GDM1 (cell line): ENCODE data around the gene B4GALT5.
"Not testable (repeated sequence)": the region's sequence is repeated elsewhere in the genome, so short reads cannot be mapped to it uniquely, and the experiment has no call there.

ENCODE experiments used
- DNase-seq: peaks from one replicate; lab custom pipeline; 2025; lab: John Stamatoyannopoulos, UW

The B4GALT5 gene

DNA sequence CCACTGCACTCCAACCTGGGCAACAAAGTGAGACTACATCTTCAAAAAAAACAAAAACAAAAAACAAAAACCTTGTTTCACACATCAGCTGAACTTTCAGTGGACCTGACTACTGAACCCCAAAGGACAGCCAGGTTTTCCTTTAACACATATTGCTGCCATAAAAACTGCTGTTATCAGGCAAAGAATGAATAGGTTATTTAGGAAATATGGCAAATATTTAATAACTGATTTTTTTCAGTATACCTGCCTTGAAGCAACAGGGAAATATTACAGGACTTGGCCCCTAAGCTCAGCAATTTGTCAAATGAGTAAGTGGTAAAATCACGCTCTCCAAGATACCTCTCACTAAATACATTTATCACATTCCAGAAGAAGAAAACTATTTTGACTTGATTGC, 34.0 kb downstream of the B4GALT5 start:
- no peak for DNase-seq

DNA sequence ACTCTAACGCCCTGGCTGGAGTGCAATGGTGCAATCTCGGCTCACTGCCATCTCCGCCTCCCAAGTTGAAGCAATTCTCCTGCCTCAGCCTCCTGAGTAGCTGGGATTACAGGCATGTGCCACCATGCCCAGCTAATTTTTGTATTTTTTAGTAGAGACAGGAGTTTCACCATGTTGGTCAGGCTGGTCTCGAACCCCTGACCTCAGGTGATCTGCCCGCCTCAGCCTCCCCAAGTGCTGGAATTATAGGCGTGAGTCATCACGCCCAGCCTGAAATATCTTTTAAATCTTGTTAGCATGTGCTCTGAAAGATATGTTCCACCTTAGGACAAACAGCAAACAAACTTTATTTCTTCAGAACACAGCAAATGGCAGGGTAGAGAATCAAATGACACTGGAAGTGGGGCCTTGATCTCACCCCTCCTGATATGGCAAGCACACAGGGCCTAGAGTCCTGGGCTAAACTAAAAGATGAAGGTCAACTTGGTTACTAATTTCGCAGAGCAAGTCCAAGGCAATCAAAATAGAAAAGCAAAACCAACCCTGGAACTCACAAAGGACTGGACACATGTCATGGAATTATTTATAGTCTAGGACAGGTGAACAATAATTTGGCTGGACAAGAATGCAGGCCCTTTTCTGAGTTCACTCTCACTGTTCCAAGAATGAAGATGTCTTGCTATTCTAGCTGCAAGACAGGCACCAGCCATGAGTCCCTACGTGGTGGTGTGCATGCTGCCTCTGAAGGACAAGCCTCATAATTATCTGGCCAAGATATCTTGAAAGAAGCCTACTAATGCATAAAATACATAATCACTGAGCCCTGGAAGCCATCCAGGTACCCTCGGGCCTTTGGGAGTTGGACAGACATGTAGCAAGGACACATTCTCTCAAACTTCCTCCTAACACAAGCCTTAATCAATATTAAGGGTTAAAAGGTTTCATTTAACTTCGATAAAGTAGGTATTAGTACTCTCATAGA, 35.6 kb downstream of the B4GALT5 start:
- no peak for DNase-seq

DNA sequence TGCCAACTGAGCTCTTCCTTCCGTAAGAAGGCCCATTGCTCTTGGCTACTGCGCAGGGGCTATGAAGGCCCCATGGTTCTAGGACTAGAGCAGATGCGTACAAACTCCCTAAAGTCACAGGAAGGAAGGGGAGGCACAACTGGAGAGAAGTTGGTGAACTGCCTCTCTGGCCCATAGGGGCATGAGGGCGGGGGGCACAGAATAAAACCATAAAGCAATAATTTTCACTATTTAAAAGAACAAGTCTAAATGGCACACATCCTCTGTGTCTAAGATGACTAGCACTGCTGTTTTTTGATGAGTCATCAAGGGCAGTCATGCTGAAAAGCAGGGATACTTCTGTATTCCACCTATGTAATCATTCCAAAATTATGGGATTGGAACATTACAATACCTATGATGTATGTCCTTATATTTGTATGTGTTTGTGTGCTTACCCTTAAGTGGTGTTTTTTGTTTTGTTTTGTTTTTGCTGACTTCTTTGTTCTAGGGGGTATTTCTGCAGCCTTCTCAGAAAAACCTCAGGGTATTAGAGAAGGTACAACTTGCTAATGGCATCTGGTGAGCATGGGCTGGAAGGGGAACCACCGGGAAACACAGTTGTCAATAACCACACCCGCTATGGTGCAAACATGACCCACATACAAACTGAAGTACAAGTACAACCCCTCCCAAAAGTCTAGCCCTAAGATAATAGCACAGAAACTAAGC, 36.9 kb downstream of the B4GALT5 start:
- DNase-seq, result peak; percentile 57

DNA sequence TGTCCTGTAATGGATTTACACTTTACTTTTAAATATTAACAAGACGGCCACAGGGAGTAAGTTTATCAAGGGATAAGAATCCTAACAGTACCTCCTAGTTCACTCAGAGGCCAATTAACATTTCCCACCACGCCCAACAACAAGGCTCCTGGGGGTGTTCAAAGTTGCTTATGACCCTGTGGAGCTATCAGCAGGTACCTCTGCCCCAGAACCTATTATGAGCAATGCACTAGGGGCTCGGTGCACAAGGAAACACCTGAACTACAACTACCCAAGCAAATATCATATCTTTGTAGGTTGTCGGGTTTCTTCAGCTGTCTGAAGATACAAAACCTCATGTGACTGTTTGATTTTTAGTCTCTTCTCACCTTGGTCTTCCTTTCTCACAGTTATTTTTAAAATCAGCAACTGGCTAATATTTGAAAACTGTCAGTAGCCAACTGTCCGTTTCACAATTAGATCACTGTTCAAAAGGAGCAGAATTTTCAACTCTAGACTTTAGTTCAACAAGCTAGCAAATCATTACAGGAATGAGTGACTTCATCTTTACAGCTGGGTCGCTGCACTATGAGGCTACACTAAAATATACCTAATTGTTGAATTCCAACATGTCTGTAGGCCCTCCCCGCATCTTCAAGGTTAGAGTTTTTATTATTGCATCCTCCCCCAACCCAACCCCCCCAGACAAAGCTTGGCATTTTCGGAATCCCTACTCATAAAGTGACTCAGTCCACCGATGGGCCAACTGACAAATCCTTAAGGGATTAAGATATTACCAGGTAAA, 38.1 kb downstream of the B4GALT5 start:
- DNase-seq, result no peak

DNA sequence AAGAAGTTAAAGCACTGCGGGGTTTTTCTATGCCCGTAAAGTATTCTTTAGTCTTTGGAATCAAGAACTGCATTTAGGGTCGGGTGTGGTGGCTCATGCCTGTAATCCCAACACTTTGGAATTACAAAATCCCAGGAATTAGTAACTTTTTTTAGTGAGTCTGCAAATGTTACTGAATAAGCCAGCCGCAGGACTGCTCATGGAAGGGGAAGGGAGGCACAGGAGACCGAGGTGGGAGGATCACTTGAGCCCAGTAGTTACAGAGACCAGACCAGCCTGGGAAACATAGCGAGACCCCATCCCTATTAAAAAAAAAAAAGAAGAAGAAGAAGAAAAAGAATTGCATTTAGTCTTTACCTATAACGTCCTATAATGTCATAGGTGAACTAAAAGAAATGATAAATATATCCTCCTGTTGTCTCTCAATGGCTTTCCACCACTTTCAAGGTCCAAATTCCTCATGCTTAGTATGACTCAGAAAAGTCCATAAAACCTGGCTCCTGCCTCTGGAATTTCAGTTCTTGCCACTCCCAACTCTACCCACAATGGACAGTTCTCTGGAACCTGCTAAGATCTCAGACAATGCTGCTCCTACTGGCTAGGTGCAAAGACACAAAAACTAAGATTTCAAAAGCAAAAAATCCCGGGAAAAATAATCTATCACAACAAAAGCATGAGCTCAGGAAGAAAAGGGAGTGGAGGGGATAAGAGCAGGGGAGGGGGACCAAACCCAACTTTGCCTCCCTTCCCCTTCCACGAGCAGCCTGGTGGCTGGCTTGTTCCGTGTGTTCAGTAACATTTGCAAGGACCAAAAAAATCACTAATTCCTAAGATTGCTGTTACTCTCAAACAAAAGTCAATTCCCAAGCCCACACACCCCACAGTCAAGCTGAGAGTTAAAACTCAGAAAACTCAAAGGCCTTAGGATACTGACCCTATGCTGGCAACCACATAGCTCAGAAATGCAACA, 39.0 kb downstream of the B4GALT5 start:
- no peak for DNase-seq

DNA sequence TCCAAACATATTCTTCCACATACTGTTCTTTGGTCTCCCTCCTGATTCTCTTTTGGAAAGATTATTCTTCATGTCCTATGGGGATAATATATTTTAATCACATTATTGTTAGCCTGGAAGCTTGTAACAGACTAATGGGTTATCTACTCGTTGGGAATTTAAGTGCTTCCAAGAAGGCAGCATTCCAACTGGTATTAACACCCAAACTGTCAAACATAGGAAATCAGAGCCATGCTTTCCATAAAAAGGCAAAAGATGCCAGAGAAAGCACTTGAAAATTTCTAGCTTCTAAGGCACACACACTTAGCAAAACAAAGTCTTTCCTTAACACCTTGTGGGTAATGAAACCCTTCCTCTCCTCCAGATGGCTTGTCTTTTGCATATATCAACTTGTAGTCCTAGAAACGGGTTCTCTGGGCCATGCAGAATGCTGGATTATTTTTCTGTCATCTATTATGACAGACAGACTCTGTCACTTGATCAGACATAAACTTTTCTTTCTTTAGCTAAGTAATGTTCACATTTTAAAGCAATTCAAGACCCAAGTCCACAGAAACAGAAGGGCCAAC, 41.5 kb downstream of the B4GALT5 start:
- DNase-seq, result no peak

DNA sequence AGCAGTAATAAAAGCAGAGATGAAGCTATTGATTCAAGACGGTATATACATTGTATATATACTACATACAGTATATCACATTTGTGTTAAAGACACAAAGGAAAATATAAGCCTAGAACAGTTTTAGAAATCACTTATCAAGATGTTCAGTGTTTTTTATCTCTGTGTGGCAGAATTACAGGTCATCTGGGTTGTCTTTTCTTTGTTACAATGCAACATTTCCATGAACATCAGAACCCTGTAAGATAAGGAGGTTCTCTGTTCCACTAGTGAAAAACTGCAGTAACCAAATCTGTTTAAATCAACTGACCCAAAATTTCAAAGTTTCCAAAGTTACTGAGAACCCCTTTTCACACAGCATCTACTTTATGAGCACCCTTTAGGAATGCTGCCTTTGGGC, 42.2 kb downstream of the B4GALT5 start:
- no peak for DNase-seq

DNA sequence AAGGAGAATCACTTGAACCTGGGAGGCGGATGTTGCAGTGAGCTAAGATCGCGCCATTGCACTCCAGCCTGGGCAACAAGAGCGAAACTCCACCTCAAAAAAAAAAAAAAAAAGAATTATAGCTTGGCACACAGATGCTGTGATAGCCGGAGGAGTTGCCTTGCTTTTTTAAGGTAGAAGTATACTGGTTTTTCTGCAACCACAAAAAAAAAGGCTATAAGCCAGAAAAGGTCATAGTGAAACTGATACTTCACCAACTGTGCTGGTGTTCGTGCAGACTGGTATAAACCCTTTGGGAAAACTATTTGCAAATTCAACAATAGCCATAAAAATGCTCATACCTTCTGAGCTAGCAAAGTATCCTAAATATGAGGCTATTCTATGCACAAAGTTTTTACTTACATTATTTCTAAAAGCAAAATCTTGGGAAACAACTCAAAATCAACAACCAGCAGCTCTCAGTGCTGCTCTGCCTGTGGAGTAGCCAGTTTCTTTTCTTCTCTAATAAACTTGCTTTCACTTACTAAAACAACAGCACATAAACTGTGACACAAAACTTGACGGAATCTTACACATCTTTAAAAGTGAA, 44.0 kb downstream of the B4GALT5 start:
- DNase-seq, result no peak

DNA sequence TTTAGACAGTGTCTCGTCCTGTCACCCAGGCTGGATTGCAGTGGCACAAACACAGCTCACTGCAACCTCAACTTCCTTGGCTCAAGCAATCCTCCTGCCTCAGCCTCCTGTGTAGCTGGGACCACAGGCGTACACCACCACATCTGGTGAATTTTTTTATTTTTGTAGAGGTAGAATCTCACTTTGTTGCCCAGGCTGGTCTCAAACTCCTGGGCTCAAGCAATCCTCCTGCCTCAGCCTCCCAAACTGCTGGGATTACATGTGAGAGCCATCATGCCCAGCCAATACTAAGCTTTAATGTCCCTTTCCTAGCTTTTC, 44.8 kb downstream of the B4GALT5 start:
- not testable (repeated sequence) for DNase-seq

DNA sequence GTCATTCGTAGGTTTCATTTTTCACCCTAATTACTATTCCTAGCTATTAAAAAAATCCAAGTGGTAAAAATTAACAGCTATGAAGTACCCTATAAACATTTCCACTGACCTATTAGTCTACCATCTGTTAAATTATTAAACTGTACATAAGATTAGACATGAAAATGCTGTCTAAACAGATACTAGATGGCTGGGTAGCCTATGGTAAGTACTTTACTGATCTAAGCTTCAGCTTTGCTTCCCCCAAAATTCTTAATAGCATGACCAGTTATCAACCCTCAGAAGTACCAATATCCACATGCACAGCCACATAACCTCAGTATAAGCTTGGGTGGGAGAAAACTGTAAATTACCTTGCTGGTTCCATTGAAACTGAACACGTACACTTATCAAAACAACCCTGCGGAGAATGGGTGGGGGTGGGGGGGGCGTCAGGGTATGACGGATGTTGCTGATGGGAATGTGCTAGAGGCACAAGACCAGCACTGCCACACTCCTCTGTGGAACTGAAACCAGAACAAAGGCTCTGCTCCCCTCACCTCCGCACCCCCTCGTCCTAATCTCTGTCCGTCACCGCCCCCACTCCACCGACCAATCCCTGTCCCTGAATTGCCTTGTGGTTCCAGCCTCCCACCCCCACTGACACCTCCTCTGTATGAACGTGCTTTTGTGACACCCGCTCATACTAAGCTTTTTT, 45.3 kb downstream of the B4GALT5 start:
- no peak for DNase-seq

DNA sequence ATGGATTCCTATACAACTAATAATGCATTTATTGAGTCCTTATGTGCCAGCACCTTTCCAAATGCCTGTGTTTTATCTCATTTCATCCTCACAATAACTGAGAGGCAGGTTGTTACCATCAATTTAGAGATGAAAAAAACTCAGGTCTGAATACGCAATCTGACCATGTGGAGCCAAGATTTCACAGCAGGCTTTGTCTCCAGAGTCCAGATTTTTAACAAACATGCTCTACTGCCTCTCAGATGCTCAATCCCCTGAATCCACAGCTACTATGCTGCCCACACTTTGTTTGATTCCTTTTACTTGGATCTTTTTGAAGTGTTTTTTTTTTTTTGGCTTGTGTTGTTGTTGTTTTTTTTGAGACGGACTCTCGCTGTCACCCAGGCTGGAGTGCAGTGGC, 46.8 kb downstream of the B4GALT5 start:
- DNase-seq, result no peak

DNA sequence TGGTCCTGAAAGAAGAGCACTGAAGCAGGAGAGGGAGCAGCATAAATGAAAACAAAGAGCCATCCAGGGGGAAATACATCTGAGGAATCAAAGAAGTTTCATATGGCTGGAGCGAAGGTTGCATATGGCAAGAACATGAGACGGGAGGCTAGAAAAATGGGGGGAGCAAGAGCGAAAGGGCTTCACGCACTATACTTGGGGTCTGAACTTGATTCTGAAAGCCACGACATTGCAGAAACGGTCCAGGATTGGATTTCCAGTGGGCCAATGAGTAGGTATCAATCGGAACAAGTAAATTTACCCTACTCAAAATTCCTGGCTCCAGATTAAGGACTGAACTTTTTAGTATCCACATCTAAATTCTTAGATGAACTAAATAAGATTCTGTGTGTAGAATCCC, 47.9 kb downstream of the B4GALT5 start:
- no peak for DNase-seq

DNA sequence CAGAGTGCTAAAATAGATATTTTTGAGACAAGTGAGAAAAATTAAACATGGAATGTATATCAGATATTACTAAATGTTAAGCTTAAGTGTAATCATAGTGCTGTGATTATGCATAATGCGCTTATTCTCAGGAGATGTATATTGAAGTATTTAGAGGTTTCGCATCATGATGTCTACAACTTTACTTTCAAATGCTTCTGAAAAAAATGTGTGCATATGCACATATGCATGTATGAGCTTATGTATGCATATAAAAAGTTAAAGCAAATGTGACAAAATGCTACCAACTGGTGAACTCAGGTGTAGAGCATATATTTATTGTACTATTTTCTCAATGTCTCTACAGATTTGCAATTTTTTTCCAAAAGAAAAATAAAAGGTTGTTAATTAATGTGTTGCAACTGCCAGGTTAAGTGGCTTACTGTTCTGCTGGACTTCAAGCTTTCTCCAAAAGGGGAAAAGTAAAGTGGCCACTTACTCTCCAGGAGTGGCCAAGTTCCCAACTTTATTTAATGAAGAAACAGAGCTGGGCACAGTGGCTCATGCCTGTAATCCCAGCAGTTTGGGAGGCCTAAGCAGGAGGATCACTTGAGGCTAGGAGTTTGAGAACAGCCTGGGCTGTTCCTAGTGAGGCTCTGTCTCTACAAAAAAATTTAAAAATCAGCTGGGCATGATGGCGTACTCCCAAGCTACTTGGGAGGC, 48.9 kb downstream of the B4GALT5 start:
- DNase-seq, result no peak

DNA sequence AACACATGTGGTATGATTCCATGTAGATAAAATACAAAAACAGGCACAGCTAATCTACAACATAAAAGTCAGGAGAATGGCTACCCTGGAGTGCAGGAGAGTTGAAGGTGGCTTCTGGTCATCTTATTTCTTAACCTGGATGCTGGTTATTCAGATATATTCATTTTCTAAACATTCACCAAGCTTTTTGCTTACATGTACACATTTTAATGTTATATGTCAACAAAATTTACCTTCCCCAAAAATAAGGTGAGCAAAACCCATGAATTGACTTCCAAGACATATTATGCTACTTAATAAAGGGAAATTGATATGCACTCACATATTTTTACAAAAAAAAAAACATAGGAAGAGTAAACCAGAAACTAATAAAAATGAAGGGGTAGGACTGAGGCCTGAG, 50.6 kb downstream of the B4GALT5 start:
- DNase-seq, result no peak

DNA sequence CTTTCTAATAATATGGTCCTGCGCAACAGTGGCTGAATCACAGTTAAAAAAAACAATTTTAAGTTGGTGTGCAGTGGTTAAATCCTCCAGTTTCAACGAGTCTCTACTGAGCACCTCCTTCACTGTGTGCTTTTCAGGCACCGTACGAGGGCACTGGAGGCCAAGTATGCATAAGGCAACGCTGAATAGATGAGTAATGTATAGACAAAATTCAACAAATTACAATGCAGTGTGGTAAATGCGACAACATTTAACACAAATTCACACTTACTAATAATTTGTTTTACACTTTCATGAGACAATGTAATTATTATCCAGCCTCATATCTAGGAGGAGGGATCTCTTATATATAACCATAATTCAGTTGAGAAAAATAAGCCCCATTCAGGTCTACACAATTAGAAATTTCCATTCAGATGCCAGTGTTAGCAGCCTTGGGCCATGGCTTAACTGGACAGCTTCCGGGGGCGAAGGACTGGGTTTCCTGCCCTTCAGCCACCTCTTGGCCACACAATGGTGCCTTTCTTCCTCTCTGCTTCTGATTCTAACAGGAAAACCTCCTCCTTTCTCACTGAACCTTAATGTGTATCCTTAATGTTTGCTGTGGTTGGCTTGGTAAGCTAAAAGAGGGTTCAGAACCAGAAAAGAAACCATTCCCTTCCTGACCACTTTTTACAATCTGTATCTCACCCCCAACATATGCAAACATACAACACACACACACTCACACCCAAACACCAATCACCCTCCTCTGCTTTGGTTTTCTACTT, 51.9 kb downstream of the B4GALT5 start:
- DNase-seq, result no peak

DNA sequence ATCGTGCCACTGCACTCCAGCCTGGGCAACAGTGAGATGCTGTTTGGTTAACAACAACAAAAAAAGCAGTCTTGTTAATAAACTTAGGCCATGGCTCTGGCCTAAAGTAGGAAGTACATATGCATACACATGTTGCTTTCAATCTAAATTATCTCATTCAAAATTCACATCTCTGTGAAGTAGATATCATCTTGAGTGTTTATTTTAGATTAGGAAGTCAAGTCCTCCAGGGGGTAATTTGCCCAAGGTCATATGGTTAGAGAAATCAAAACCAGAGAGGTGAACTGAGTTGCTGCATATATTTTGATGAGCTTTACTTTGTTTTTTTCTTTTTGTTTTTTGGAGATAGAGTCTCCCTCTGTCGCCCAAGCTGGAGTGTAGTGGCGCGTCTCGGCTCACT, 52.8 kb downstream of the B4GALT5 start:
- no peak for DNase-seq

DNA sequence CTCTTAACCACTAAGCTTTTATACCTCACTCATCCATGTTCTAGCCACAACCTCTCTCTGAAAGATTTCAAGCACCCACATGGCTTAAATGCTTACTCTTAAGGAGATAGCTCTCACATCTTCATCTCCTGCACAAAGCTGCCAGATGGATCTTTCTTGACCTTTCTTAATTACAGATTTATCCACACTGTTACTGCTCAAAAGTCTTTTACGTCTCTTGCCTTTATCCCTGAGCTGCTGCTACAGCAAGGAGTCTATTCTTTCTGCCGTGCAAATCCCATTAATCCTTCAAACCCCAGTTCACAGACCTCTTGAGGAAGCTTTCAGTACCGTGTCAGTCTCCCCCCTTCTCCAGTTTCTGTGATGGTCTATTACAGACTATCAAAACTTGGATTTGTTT, 54.6 kb downstream of the B4GALT5 start:
- DNase-seq, result no peak

DNA sequence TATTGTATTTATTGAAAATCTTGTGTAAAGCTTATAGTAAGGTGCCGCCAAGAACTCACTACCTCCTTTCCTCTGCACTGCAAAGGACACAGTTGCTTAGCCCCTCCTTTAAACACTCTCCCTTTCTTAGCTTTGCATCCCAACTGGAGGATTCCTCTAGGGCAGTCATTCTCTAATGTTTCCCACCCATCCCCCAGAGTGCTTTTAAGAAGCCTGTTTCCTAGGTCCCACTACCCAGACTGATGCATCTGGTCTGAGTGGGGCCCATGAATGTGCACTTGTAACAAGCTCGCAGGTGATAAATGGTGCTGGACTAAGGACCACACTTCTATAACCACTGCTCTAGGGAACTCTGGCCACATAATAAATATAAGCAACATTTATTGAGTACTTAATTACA, 55.2 kb downstream of the B4GALT5 start:
- DNase-seq, result no peak
